SKM-1 treated with dmso at 0.1 percent for 144 hours (cell line): Measurements from ENCODE around the gene RAI14.

ENCODE experiments used
- DNase-seq: peaks from one replicate; lab custom pipeline; 2025; ENCODE audit not compliant: unreplicated experiment; lab: John Stamatoyannopoulos, UW

RAI14 gene

DNA sequence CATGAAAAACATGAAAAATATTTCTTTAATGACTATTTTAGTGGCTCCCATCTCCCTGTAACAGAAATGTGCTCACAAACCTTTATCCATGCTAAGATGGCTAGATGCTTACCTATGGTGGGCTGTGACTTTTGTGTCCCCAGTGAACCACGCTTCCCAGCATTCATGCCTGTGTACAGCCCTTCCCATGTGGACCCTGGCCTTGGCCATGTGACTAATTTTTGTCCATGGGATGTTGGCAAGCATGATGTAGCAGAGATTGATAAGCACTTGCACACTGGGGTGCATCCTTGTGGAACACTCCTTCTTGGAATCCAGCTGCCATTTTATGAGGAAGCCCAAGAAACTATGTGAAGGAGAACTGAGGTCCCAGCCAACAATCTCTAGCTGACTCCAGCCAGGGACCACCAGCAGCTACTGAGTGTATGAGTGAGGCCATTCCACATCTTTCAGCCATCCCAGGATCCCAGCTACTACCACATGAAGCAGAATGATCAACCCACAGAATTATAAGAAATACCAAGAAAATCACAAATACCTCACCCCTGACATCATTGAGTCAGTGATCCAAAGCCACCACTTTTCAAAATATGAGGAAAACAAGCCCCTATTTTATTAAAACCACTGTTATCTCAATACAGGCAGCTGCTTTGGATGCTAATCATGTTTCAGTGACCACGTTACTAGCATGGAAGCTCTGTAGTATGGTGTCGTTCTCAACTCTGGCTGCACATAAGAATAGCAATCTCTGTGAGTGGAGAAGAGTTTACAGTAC, 16.1 kb upstream of the RAI14 start:
- no peak for DNase-seq

DNA sequence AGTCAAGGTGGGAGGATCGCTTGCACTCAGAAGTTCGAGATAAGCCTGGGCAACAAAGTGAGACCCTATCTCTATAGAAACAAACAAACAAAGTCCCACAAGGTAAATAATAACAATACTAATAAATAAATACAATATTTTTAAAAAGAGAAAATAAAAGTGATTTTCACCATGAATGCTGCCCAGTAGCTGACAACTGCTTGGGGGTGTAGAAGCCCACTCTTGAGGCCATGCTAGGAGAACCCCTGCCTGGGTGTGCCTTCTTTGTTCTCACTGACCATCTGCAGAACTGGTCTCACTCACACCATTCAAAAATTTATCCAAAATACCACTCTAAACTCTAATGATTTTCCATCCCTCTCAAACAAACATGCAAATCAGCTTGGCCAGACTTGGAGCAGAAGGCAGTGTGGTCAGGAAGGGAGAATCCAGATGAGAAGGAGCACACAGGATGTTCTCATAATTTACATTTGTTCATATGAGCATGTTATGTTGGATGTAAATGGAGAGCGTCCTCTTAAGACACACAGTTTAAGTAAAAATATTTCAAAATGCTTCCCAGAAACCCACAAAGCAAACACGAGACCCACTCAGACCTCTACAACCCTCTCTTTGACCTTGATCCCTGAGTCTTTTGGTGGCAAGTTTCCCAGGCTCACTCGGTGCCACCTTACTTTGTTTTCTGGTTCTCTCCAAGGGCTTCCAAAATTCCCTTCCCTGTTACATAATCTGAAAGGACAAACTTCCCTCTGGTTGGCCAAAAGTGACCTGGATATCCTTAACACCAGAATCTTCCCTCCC, 7.9 kb upstream of the RAI14 start:
- DNase-seq, result no peak

DNA sequence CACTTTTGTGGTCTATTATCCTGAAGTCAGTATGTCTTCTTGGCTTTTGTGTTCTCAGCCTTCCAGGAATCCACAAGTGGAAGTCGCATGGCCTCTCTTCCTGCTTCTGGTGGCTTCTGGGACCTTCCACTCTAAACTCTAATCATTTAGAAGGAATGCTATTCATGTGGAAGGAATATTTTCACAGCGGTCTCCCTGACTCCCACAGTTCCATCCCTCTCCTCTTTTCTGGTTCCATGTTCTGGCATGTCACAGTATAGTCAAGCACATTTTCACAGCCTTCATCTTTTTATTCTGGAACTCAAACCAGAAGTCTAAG, 7.3 kb upstream of the RAI14 start:
- DNase-seq, result no peak

DNA sequence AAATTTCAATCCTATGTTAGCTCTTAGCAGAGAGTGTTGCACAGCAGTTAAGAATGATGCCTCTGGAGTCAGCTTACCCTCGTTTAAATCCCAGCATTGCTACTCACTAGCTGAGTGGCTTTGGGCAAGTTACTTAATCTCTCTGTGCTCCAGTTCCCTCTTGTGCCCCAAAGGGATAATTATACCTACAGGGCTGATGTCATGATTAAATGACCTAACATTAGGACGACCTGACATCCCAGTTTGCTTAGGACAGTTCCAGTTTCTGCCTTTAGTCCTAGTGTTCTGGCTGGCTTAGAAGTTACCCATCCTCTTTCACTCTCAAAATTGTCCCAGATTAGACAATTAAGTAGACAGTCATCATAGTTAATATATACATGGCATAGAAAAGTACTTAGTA, 4.3 kb upstream of the RAI14 start:
- DNase-seq, result no peak

DNA sequence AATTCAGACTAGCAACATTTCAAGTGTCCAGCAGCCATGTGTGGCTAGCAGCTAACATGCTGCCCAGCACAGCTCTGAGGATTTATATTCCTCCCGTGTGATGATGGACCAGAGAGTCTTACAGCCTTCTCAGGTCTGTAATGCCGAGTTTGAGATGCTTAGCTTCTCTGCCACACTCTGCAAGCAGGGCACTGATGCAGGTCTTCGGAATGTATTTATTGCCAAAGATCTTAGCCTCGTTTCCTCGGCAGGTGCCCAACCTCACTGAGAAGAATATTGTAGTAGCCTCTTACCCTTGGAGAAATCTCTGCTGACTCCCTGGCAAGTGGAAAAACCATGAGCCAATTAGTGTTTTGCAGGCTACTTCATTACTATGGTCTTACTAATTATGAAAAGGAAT, 3.7 kb upstream of the RAI14 start:
- no peak for DNase-seq

DNA sequence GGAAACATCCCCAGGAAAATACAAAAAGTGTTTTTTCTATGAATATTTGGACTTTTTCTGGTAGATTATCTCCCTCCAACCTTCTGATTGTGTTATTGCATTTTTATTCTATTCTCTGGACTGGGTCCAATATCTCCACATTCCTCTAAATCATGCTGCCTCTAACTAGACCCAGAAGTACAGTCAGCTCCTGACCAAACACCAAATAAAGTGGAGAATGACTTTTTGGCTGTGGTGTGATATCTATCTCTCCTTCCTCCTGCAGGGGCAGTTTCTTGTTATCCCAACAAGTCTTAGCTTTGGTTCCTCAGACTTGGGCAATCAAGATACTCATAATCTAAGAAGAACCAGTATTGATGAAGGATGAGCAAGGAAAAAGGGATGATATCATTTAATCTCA, 3.2 kb upstream of the RAI14 start:
- DNase-seq, result no peak

DNA sequence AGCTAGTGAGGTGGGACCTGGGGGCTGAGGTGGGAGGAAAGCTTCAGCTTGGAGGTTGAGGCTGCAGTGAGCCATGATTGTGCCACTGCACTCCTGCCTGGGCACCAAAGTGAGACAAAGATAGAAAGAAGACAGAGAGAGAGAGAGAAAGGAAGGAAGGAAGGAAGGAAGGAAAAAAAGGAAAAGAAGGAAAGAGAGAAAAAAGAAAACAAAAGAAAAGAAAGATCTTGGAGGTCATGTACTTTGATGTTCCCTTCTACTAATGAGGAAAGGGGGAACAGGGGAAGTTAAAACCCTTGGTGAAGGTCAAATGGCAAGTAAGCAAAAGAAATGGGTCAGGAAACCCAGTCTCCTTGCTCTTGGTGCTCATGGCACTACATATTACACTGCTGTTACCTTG, 2.4 kb upstream of the RAI14 start:
- DNase-seq, result no peak

DNA sequence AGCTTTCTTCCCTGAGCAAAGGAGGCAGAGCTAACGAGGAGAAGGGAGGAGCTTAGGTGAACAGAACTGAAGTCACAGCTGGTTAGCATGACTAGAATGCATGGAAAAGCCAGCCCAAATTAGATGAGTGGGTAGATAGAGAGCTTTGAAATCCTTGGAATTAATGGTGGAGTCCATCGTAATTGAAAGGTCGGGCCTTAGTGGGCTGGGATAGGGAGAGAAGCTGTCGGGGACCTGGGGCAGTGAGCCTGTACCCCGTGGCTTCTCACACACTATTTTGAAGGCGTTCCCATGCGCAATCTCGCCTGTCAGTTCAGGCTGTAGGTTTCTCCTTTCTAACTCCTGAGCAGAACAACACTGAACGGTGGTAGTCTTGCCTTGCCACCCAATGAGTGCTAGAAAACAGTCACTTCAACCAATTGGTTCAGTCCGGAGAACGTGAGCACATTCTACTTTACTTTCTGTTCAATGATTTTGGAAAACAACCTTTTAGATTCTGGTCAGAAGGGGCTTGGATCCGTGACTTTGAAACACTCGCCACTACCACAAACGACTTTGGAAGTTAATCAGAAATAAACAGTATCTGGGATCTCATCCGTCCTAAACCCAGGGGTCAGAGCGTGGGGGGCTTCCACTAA, 655 bp upstream of the RAI14 start:
- no peak for DNase-seq

DNA sequence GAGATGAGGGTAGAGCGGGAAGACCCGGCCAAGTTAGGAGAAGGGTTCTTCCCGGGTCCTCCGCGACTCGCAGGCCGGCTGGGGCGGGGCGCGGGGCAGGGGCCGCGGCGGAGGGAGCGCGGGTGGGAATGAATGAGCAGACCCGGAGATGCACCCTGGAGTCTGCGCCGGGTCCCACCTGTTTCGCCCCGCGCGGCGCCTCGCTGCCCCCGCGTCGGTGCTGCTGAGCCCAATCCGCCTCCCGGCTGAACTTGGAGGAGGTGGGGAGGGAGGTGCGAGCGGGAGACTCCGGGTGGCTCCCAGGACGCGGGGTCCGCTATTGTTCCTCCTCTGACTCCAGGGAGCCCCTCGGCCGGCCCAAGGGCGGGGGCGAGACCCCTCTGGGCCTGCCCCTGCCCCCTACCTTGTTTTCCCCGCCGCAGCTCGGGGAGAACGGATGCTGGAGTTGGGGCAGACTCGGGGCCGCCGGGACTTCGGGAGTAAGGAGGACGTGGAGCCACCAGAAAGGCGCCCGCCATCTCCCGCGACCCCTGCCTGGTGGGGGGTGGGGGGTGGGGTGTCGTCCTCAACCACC, 659 bp downstream of the RAI14 start:
- no peak for DNase-seq

DNA sequence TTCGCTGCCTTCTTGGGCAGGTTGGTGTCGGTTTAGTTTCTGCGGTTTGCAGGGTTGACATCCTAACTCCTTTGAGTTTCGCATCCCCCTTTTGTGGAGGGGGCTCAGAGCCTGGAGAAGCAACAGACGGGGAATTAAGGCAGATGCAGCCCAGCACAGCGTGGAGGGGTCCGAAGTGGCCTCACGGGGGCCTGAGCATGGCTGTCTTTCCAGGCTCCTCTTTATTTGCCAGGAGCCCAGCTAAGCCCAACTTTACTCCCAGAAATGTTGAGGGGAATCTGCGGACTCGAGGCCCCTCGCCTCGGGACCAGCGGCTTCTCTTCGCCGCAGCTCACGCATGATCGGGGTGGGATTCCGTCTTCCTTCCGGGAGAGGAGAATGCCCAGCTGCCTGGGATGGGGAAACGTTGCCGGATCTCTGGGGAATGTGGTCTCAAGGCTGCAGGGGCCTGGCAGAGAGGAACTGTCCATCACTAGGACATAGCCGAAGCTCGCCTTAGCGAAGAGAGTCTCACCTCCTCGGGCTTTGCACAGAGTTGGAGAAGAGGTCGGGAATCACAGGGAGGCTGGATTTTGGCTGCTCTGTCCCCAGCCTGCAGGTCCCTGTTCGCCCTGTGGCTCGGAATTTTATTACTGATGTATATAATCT, 1.3 kb downstream of the RAI14 start:
- DNase-seq, result no peak

DNA sequence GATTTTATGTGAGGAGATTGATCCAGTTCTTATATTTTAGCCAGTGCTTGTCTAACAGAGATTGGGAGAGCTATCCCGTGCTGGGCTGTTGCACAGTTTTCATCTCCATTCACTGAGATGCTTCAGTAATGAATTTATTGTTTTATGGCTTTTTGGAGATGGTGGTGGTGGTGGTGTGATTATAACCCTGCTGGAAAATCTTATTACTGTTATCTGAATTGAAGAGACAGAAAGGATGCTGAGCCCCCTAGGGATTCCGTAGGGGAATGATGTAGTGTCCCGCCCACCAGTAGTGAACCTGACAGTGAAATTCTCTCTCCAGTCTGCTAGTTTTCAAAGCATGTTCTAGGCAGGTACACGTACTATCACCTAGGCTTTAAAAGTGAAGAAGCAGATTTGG, 1.9 kb downstream of the RAI14 start:
- no peak for DNase-seq

DNA sequence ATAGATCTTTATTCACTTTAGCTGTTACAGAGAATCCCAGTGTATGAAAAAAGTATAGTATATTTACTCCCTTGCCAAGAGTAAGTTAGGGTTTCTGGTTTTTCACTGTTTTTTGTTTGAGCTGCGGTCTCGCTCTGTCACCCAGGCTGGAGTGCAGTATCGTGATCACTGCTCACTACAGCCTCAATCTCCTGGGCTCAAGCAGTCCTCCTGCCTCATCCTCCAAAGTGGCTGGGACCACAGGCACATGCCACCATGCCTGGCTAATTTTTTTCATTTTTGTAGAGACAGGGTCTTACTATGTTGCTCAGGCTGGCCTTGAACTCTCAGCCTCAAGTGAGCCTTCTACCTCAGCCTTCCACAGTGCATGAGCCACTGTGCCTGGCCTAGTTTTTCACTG, 3.0 kb downstream of the RAI14 start:
- no peak for DNase-seq

DNA sequence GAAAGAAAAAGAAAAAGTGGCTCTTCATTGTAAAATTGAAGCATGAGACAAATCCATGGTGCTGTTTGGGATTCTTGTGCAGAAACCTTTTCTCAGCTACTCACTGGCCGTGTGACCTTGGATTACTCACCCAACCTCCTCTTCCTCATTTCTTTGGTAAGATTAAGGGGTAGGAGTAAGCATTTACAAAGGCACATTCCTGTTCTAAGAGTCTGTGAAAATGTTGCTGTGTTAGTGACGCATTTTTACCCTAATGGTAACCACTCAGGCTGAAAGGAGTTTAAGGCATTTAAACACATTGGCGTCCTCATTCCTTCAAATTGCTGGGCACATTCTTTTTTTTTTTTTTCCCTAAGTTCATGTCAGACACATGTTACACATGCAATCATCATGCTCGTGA, 4.3 kb downstream of the RAI14 start:
- peak; percentile 26 for DNase-seq

DNA sequence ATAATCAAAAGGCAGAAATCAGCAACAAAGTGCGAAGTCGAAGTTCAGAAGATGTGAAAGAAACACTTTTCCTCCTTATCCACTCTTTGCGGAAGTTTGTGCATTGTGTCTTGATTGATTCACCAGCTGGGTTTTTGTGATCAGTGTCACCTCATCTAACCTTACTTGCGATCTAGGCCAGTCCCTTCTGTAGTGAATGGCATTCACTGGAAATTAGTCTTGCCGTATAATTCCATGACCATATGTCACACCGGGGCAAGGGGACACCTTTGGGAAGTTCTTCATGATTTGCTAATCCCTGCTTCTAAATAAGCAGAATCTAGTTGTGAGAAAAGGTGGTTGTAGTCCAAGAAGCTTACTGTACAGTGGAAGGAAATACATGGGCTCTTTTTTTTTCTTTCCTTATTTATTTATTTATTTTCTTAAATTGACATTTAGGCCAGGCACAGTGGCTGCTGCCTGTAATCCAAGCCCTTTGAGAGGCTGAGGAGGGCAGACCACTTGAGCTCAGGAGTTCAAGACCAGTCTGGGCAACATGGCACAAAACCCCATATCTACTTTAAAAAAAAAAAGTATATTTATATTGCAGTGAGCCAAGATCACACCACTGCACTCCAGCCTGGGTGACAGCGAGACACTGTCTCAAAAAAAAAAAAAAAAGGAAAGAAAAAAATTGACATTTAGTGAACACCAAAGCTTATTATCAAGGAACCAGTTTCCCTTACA, 7.8 kb downstream of the RAI14 start:
- DNase-seq, result no peak

DNA sequence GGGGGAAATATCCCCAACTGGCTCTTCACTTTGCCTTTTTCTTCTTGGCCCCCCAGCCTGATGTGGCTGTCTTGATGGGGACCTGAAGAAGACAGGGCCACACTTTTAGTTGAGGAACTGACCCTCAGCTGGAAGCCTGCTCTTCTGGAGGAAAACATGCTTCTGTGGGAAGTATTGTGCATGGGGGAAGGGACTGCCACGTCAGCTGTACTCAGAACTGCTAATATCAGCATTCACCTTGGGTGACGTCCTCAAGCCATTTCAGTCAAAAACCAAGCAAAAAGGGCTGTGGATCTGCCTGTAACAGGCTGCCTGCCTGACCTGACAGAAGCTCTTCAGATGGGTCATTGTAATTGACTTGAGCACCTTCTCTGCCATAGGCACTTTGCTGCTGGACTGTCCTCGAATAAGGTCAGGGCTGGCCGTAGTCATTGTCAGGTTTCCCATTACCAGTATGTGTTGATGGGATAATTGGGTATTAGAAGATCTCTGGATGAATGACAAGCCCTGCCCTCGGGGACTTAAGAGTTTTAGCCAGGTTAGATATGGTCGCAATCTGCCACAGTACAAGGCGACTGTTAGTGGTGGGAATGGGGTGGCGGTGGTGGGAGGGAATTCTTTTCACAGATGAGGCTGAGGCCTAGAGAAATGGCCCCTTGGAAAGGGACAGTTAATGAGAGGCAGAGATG, 10.4 kb downstream of the RAI14 start:
- no peak for DNase-seq

DNA sequence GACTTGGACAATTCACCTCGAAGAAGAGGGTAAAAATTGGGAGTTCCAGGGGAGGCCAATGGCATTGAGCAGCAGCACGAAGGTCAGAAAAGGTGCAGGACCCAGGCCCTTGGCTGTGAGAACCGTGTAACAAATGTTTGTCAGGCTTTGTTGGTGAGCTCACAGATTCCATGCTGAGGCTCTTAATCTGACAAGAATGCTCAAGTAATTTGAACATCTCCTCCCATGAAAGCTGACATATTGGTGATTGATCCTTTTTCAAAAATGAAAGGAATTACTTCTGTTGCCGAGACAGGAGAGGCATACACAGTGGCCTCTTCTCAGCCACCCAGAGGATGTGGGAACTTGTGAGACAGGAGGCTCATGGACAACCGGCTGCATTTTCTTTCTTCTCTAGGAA, 11.6 kb downstream of the RAI14 start:
- DNase-seq, result no peak

DNA sequence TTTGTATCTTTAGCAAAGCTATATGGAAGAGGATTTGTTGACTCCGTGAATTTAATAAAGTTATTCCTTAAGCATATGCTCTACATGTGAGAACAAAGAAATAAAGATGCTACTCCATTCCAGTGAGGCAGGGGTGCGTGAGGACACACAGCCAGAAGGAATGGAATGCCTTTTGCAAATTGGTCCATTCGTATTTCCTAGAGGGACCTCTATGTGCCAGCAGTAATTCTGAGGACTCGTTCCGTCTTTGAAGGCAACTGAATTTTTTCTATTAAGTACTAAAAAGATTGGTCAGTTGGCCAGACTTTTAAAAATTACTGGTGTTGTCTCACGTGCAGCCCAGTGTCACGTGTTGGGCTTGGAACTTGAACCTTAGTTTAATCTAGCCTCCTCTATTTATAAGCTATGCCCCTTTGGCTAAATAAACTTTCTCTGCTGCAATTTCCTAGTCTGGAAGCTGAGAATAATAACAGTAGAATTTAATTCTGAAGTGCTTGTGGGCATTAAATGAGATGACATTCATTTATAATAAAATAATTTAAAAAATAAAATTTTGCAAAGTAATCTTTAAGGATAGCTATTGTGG, 13.9 kb downstream of the RAI14 start:
- no peak for DNase-seq

DNA sequence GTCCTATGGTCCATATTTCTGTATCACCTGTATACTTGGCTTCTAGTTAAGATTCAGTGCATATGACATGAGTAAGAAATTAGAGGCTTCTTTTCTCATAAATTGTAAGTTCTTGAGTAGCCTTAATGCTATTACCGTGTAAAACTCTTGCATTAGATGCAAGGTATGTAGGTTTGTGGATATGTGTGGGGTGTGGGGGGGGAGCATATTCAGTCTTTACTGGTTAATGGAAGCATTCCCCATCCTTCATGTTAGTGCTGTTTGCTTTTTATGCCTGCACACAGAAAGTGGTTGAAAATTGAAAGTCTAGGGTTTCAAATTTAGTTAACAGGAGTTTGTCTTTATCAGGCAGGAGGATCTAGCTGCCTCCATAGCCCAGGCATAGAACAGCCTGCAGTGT, 16.1 kb downstream of the RAI14 start:
- DNase-seq, result no peak

DNA sequence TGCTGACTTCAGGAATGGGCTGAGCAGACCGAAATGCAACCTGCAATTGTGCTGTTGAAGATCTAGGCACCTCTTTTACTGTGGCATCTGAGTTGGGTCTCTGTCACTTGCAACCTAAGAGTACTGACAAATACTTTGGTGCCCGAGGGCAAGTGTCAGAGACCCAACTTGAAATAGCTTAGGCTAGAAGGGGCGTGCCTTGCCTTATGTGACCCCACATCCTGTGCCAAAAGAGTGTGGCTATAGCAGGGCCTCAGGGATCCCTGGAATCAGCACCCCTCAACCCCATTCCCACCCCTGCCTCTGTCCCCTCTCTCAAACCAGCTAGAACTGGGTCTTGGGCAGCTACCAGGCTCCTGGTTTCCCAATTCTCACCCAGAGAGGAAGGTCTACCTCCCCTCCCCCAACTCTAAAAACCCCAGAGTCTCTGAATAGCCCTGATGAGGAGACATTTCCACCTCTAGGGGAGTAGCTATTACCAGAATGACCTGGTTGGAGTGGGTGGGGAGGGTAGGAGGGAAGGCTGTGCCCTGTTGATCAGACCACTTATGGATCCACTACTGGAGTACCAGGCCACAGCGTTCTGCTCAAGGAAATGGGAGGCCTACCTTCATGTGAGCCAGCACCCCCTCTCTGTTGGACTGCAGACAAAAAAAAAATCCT, 17.5 kb downstream of the RAI14 start:
- DNase-seq, result no peak
